Stimulated activated CD8-positive, alpha-beta memory T cell treated with anti-CD3 and anti-CD28 coated beads, Interleukin-12 subunit alpha, Interleukin-12 subunit beta, amount 100 ng/mL, for 1 hour (primary cell): ENCODE measurements around the gene PARP4.
"Not testable (repeated sequence)": the region's sequence is repeated elsewhere in the genome, so short reads cannot be mapped to it uniquely, and the experiment has no call there.

Experiments
- DNase-seq: peaks from one replicate; pipeline ENCODE4 v3.0.0-alpha.2; 2020; ENCODE audit warnings: low read depth

PARP4 gene

DNA sequence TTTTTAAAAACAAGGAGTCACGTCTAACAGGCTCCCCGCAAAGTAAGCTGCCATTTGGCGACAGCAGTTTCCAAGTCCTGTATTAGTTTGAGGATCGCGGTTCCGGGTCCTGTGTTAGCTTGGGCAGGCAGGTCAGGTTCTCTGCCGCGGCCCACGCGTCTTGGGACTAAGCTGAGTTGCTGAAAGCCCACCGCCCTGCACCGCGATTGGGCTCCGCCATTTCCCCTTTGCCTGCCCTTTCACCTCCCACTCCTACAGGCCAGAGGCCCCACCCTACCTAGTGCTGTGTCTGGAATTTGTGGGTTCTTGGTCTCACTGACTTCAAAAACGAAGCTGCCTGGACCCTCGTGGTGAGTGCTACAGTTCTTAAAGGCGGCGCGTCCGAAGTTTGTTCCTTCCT, 6.8 kb downstream of the PARP4 start:
- DNase-seq: no peak

GRCh38 chr13:24505256-24505655, 7.3 kb downstream of the PARP4 start:
- DNase-seq: no peak

- DNase-seq: no peak
These were observed 9.2 kb downstream of the PARP4 start for GRCh38 chr13:24503379-24503696.

DNA sequence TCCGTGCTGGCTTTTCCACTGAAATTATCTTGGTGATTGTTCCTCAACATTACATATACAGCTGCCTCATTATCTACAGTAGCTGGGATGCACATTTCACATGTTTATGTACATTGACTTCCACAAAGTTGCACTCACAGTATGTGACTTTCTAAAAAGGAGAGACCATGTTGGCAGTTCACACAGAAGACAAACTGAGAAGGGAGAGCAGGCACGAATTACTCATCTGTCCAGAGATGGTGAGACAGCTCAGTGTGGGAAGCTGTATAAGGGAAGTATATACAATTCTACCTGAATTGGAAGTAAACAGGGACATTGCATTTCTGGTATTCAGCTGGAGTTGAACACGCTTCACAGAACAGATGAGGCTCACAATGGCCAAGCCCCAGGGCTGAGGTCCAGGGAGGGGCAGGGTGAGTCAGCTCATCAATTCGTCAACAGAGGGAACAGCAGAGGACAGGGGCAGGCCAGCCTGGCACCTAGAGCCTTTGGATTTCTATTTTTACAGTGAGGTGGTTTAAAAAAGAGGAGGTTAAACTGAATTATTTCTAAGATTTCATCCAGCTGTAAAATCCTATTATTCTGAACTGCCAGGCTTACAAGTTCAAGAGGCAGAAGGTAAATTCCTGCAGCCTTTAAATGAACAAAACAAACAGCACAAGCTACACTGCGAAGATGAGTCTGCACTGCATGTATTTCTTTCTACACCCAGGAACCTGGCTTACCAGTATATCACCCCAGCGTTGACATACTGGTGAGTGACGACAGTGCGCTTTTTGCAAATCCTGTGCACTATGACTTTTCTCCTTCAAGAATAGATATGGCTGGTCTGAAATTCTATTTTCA, 9.8 kb downstream of the PARP4 start:
- DNase-seq: no peak

DNA sequence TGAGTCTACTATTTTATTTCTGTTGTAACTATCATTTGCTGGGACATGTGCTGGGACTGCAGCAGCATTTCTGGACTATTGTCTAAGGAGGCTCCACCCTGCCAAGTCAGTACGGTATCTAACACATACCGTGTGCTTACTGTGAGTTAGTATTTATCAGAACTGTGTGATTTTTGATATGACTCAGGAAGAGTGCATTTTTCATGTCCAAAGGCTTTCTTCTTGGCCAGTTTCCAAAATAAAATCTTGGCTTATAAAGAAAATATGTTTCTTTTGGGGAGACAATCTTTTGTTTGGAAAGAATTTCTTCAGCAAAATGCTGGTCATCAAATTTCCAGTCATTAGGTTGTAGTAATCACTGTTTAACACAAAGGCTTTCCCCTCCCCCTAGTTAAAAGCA, 11.6 kb downstream of the PARP4 start:
- DNase-seq: no peak

GRCh38 chr13:24497742-24498141, 14.8 kb downstream of the PARP4 start:
- no peak for DNase-seq

DNA sequence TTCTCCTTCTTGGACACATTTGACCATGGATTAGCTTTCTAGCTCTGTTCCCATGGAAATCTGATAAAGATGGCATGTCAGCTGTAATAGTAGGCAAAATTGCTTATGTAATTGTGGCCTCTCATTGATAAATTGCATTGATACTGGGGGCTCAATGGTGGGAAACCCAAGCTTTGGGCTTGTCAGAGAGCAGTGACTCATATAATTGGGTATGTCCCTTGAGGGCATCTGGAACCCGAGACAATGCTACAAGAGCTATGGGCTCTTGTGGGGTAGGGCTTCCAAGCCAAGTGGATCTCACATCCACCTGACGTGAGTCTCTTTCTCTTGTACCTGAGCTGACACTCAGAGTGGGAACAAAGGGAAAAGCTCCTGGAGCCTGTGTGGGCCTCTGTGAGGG, 16.3 kb downstream of the PARP4 start:
- DNase-seq: not testable (repeated sequence)

- DNase-seq: no peak
These were observed 17.3 kb downstream of the PARP4 start for GRCh38 chr13:24495151-24495729.

- DNase-seq: no peak
These were observed 19.2 kb downstream of the PARP4 start for GRCh38 chr13:24493356-24493755.

GRCh38 chr13:24491845-24492244, 20.7 kb downstream of the PARP4 start:
- no peak for DNase-seq

GRCh38 chr13:24489721-24490120, 22.9 kb downstream of the PARP4 start:
- no peak for DNase-seq

GRCh38 chr13:24488092-24488491, 24.5 kb downstream of the PARP4 start:
- DNase-seq: not testable (repeated sequence)

DNA sequence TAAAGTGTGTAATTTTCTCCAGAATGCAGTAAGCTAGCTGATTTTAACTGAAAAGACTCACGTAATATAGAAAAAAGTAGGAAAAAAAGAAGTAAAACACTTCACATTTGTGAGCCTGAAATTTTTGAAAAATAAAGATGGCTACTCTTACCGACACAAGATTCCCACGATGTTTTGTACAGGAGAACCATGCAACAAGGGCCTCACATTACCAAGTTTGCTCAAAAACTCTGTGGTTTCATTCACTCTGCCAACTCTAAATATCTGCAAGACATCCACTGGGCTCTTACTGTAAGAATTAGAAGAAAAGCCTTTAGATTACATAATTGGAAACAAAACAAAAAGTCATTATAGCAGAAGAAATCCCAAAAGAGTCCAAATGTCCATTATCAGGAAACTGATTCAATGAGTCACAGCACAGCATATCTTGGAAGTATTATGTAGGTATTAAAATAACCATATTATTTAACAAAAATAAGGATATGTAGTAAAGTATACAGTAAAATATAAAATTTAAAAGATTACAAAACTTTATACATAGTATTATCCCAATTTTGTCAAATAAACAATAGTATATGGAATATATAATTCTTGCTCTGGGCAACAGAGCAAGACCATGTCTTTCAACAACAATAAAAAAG, 26.4 kb downstream of the PARP4 start:
- DNase-seq: not testable (repeated sequence)

DNA sequence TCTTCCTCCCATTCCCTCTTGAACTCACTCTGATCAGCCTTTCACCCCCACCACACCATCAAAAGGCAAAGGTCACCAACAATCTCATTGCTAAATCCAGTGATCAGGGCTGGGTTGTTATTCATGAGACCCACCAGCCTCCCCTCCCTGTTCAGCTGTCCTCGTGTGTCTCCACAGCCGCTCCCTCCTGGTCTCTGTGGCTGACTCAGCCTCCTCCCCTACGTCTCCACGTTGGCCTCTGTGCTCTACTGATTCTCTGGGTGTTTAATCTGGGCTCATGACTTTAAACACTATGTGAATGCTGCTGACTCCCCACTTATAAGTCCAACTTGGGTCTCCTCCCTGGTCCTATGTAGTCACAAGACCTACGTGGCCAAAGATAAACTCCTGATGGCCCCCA, 38.9 kb downstream of the PARP4 start:
- no peak for DNase-seq

DNA sequence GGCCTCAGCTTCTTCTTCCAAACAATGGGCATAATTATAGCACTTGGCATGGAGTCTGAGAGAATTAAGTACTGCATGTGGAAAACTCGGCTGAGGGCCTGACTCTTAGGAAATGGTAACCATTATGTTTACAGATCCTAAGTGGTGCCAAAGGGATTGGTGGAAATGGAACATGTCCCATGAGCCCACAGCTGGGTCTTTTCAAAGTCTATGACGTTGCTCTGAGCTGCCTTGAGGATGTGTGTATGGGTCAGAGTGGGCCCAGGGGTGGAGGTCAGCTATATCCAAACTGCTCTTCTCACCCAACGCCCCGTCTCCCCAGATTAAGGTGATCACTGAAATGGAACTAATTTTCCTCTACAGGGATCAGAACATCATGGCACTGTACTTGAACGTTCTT, 40.4 kb downstream of the PARP4 start:
- DNase-seq: not testable (repeated sequence)

GRCh38 chr13:24463078-24463477, 49.5 kb downstream of the PARP4 start:
- no peak for DNase-seq

- no peak for DNase-seq
These were observed 52.3 kb downstream of the PARP4 start for GRCh38 chr13:24460256-24460655.

DNA sequence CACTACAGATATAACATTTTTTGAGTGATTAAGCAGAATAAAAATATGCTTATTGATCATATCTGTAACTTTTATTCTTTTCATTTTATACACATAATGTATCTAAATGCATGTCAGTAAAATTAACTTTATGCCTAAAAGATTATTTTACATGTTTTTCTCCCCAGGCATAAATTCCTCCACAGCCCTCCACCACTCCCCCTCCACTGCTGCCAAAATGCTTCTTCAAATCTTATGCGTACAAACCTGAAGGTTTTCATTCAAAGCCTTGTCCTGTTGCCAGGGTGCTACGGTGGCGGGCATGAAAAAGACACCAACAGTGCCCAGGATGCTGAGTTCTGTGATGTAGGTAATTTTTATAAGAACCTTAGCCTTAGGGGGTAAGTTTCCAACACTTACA, 52.9 kb downstream of the PARP4 start:
- no peak for DNase-seq

- DNase-seq: no peak
These were observed 53.3 kb downstream of the PARP4 start for GRCh38 chr13:24459234-24459633.

DNA sequence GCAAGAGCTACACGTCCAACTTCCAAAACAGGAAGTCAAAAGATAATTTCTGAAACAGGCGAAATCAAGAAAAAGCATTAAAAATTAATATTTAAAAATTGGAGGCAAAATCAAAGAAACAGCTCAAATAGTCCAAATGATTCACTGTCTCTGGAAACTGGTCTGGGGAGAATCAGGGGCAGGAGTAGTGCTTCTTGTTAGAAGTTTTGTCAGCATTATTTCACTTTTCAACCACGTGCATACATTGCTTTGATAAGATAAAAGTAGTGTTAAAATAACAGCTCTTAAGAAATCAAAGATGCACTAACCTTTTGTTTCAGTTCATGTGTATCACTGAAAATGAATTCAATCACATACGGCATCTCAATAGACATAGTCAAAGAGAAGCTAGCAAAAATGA, 53.8 kb downstream of the PARP4 start:
- no peak for DNase-seq

GRCh38 chr13:24456396-24456795, 56.2 kb downstream of the PARP4 start:
- no peak for DNase-seq

DNA sequence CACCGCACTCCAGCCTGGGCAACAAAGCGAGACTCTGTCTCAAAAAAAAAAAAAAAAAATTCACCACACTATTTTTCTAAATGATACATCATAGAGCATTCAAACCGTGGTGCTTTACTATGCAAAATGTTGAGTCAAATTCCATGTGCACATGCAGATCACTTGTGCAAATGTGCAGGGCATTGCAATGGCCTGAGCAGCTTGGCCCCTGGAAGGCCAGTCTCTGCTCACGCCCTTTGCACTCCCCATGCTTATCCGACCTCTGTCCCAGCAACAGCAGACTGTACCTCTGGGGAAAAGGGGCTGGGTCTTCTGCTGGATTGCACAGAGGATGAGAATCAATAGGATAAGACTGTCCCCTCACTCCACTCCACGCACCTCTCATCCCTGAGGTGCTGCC, 58.5 kb downstream of the PARP4 start:
- DNase-seq: no peak

- DNase-seq: no peak
These were observed 60.5 kb downstream of the PARP4 start for GRCh38 chr13:24452044-24452443.

- DNase-seq: no peak
These were observed 62.0 kb downstream of the PARP4 start for GRCh38 chr13:24450530-24450929.
